HG02973 (cell line): ENCODE data around the gene SPINK2.

ENCODE experiments used
- ATAC-seq: cut with Tn5 transposase; IDR thresholded peaks from one replicate; pipeline ENCODE4 v1.9.1; 2021; ENCODE audit warnings: moderate library complexity; ENCODE audit not compliant: unreplicated experiment

The SPINK2 gene

DNA sequence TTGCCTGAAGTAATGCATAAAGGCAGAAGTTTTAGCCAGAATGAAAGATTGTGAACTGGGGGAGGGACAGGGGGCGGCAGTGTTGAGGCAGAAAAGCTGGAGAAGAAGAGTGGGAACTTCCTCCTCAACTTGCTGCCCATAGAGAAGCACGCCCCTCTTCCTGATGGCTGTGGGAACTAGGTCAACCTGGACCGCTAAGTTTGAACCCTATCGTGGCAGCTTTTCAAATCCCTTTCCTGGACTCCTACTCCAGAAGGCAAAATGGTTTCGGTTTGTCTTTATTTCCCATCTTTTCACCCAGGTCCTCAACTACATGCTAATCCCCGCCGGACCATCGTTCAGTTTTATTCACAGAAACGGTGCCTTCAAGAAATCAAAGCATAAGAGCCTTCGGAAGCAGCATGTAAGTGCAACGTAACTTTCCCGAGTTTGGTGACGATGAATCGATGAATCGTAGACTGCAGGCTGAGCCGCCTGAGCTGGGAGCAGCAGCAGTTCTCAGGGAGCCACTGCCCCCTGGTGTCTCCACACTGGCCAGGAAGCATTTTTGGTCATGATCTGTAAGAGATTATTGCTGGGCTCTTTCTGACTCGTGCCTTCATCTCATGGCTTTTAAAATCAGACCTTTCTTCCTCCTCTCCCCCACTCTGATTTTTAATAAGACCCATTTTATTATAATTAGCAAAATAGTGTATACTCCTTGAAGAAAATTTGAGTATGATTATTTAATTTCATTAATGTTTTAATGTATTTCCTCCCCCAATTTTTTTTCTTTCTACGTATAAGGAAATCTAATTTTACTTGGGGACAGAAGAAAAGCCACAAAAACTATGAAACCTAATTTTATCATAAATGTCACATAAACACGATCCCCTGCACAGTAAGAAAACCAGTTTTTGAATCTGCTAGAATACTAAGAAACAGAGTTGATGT lies 21.4 kb downstream of the SPINK2 start:
- ATAC-seq, result peak; percentile 94

GRCh38 chr4:56799161-56799759 lies 22.2 kb downstream of the SPINK2 start:
- ATAC-seq, result no peak

DNA sequence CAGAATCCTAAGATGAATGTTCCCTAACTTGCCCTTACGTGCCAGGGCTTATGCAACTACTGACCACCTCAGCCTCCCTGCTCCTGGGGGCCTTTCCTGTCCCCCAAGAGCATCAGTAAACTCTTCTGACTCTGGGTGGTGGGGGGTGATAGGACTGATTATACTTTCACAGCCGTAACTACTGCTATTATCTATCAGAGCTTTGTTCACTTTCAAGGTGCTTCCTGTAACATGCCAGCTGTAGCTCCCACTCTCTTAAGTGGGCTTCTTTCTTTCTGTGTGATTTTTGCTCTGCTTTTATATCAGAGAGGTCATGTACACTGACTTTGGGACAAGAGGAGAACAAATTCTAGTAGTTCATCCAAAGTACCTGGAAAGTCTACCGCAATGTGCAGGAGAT lies 25.3 kb downstream of the SPINK2 start:
- ATAC-seq, result no peak

- no peak for ATAC-seq
Observed at GRCh38 chr4:56791316-56791715, 30.2 kb downstream of the SPINK2 start.

DNA sequence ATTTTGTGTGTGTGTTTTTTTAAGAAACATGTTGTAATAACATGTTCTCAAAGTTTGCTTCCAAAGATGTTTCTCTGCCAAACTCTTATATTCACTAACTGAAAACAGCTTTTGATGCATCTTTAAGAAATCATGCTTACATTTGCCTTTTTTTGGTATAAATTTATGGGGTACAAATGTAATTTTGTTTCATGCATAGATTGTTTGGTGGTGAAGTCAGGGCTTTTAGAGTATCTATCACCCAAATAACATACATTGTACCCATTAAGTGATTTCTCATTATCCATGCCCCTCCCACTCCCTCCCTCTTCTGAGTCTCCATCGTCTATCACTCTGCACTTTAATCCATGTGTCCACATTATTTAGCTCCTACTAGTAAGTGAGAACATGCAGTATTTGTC lies 30.8 kb downstream of the SPINK2 start:
- no peak for ATAC-seq

GRCh38 chr4:56788081-56788480 lies 33.4 kb downstream of the SPINK2 start:
- ATAC-seq, result no peak

- ATAC-seq, result no peak
Observed at GRCh38 chr4:56787380-56787779, 34.1 kb downstream of the SPINK2 start.

DNA sequence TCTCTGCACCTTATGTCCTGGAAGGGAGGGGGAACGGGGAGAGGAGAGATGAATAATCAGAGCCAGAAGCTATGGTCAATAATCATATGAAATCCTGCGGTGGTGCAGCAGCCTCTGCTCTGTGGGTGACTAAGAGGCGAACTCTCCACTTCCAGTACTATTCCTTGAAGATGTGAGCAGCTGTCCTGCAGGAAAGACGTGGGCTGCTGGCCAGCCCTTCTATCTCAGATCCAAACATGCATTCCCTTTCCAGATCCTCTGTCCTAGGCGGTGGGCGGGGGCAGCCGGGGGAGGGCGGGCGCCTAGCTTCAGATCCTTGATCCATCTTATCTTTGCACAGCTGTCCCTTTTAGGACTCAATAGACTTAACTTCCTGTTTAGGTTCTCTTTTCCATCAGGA lies 34.5 kb downstream of the SPINK2 start:
- no peak for ATAC-seq

DNA sequence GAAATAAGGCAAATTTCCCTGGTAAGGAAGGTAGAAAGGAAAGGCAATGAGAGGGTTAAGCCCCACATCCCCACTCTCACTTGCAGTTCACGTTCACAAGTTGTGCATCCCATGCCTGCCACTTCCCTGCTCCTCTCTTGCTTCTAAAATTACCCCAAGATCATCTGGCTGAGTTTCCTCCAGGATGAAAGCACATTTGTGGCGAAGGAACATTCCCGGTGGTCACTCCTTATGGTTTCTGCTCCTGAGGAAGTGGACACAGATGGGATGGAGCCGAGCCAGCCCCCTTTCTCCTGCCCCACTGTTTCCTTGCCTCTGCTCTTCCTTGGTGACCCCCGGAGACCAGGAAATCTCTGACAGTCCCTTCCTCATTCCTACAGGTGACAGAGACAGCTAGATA lies 37.5 kb downstream of the SPINK2 start:
- no peak for ATAC-seq

DNA sequence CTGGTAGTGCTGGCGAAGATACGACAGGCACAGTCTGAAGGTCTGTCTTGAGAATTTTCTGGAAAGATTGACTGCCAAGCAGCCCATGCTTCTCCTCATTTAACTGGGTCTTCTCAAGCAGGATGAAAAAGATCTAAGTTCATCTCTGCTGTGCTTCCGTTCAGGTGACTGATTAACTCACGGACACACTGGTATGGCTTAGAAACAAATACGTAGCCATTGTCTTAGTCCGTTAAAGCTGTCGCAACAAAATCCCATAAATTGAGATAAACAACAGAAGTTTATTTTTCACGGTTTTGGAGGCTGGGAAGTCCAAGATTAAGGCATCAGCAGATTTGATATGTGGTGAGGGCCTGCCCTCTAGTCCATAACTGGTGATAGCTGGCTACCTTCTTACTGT lies 39.5 kb downstream of the SPINK2 start:
- ATAC-seq, result no peak

DNA sequence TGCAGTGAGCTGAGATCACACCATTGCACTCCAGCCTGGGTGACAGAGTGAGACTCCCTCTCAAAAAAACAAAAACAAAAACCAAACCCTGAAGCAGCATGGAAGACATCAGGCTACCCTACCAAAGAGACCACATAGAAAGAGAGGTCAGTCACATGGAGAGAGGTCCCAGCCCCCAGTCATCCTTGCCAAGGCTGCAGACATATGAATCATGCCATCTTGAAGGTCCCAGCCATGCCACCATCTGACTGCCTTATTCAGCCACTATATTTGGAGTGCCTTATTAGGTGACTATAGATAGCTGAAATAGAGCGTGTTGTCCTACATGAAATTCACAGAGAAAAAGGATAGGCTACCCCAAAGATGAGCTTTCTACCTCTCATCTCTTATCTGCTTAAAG lies 48.2 kb downstream of the SPINK2 start:
- ATAC-seq, result no peak

- no peak for ATAC-seq
Observed at GRCh38 chr4:56772134-56772533, 49.4 kb downstream of the SPINK2 start.

GRCh38 chr4:56768763-56769162 lies 52.7 kb downstream of the SPINK2 start:
- ATAC-seq, result no peak

DNA sequence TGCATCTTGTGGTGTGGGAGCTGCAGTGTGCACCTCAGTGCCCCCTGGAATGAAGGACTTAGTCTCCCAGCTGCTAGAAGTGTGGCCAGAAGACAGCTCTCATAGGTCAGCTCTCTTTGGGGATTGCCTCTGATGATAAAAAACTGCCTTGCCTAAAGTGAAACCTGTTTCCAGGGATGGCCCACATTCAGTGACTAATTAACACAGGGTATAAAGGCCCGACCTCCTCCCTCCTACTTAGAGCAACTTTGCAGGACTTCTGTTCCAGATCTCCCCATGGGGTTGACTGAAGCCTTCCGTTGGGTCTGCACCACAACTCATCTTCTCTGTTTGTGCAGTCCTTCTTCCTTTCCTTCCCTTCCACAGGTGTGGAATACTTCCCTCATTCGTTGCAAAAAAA lies 53.2 kb downstream of the SPINK2 start:
- ATAC-seq, result no peak

- ATAC-seq, result no peak
Observed at GRCh38 chr4:56767567-56767966, 53.9 kb downstream of the SPINK2 start.

DNA sequence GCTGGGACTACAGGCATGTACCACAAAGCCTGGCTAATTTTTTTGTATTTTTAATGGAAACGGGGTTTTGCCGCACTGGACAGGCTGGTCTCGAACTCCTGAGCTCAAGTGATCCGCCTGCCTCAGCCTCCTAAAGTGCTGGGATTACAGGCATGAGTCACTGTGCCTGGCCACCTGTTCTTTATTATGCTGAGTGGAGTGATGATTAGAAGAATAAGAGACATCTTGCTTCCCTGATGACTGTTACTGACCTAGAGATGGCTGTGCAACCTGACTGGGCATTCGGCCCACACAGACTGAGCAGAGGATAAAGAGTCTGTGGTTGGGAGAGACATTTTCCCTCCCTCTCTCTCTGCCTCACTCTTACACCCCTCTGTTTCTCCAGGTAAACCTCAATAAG lies 56.7 kb downstream of the SPINK2 start:
- no peak for ATAC-seq

DNA sequence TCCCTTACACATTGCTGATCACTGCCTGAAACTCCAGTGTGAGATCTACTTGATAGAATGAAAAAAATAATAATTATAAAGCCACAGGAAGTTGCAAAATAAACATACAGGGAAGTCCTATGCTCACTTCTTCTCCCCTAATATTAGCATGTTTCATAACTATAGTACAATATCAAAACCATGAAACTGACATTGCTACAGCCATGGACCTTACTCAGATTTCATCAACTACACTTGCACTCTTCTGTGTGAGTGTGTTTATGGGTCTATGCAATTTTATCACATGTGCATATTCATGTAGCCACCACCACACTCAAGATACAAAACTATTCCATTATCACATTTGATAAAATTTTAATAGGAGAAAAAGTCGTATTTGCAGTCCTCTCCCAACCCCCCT lies 57.3 kb downstream of the SPINK2 start:
- ATAC-seq, result no peak

GRCh38 chr4:56762484-56763250 lies 58.8 kb downstream of the SPINK2 start:
- ATAC-seq, result peak; percentile 37

GRCh38 chr4:56760183-56760582 lies 61.3 kb downstream of the SPINK2 start:
- ATAC-seq, result no peak
